Glomerular endothelial cell (primary cell): Measurements from ENCODE around the gene RFTN1. TPM values are rescaled to one million over a fixed set of nuclear protein-coding genes. Genes with fewer than 3 reads are reported as not detected.

Experiments used
- DNase-seq: peaks from one replicate; pipeline ENCODE4 v3.0.0-alpha.2; 2011; ENCODE audit warnings: low read depth, low spot score; ENCODE audit errors: extremely low read depth
- total RNA-seq: library from RNA; depleted of rRNA; stranded (reverse); fragments of >200 nt; gene quantifications from 2 replicates; pipeline ENCODE4 v1.2.3, GENCODE V29; 2015

RFTN1 gene, protein sequence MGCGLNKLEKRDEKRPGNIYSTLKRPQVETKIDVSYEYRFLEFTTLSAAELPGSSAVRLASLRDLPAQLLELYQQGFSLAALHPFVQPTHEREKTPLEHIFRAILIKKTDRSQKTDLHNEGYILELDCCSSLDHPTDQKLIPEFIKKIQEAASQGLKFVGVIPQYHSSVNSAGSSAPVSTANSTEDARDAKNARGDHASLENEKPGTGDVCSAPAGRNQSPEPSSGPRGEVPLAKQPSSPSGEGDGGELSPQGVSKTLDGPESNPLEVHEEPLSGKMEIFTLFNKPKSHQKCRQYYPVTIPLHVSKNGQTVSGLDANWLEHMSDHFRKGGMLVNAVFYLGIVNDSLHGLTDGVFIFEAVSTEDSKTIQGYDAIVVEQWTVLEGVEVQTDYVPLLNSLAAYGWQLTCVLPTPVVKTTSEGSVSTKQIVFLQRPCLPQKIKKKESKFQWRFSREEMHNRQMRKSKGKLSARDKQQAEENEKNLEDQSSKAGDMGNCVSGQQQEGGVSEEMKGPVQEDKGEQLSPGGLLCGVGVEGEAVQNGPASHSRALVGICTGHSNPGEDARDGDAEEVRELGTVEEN
- total RNA-seq, result 78.3 and 84.4 TPM in 2 replicates

GRCh38 chr3:16513141-16514020, at the start of gene RFTN1:
TSS of gene RFTN1 (minus strand) at chr3:16513699. CDS start at chr3:16493869, 19,830 bp downstream.
- no peak for DNase-seq

- DNase-seq, result no peak
Observed at GRCh38 chr3:16559653-16560365, 46.3 kb upstream of the RFTN1 start.

DNA sequence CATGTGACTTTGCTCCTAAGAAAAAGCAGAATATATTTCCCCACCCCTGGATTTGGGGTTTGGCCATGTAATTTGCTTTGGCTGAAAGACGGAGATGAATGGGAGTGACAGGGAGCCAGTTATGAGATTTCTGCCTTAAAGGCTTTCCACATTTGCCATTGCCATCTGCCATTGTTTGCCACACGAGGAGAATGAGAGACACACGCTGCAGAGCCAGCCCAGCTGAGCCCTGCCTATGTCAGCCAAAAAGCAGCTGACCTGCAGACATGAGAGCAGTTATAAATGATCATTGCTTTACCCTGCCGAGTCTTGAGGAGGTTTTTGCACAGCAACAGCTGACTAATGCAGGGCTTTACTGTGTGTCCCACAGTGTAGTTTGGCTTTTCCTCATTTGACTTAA, 40.6 kb upstream of the RFTN1 start:
- no peak for DNase-seq

GRCh38 chr3:16552757-16553156, 39.3 kb upstream of the RFTN1 start:
- no peak for DNase-seq

DNA sequence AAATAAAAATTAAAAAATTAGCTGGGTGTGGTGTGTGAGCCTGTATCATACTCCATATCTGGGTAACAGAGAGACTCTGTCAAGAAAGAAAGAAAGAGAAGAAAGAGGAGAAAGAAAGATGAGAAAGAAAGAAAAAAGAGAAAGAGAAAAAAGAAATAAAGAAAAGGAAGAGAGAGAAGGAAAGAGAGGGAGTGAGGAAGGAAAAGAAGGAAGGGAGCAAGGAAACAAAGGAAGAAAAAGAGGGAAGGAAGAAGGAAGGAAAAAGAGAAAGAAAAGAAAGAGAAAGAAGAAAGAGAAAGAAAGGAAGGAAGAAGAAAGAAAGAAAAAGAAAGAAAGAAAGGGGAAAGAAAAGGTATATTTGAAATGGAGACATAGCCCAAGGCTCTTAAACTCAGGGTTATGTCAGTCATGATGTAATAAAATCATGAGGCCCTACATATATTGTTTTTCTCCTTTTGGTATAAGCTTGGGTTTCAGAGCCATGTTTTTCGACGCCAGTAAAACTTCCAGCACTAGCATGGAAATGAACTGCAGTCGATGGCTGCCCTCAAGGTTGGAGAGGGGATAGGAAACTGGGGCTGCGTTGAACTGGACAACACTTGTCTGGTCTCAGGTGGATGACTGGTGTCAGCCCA, 38.0 kb upstream of the RFTN1 start:
- no peak for DNase-seq

DNA sequence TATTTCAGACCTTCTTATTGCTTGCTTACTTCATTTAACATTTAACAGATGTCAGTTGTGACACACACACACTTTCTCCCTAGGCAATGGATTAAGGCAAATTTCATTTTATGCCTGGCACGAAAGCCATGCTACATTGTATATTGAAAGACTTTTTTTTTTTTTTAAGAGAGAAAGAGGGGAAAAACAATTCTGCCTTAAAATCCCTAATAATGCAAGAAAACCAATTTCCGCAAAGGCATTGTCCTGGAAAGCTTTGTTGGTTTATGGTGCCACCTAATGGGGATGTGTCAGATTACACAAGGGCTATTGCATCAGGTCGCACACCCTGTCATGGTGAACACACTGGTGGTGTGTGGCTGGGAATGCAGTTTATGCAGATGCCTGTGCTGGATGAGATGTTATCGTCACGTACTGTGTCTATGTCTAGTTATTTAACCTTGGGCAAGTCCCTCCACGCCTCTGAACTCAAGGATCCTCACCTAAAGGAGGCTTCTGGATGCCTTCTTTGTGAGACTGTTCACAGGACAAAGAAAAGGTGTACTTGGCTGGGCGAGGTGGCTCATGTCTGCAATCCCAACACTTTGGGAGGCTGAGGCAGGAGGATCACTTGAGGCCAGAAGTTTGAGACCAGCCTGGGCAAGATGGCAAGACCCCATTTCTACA, 37.3 kb upstream of the RFTN1 start:
- peak; percentile 81 for DNase-seq

GRCh38 chr3:16550305-16550675, 36.8 kb upstream of the RFTN1 start:
- peak; percentile 4 for DNase-seq

GRCh38 chr3:16548721-16549120, 35.2 kb upstream of the RFTN1 start:
- no peak for DNase-seq

- no peak for DNase-seq
Observed at GRCh38 chr3:16547561-16548357, 34.3 kb upstream of the RFTN1 start.

DNA sequence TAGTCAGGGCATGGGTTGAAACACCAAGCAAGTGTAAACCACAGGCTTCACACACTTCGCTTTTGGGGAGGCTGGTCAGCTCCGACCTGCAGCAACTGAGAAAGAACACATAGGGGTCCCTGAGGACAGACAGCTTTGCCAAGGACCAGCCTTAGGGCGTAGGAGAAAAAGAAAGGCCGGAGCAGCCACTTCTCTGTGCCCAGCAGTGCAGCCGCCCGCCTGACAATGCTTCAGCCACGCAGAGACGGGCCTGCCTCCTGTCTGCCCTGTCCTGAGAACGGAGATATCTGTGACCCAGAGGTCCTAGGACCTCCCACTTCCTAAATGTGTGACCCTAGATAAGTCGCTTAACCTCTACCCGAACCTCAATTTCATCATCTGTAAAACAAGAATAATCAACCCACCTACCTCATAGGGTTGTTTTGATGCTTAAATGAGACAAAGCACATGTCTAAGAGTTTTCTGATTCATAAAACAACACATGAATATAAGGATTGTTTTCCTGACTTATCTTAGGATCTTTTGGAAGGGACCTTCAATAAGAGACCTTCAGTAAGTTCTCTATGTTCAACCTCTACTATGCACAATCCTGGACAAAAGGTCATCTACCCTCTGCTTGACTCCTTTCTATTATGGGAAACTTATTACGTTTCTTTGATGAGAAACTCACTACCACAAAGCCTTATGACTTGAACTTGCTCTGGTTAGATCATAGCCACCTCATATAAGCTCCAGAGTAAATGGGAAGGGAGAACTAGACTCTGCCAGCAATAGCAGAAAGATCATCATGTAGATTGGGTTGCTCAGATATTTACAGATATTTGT, 32.9 kb upstream of the RFTN1 start:
- DNase-seq, result no peak

- no peak for DNase-seq
Observed at GRCh38 chr3:16545413-16546185, 32.1 kb upstream of the RFTN1 start.

GRCh38 chr3:16543242-16543864, 29.9 kb upstream of the RFTN1 start:
- DNase-seq, result no peak

DNA sequence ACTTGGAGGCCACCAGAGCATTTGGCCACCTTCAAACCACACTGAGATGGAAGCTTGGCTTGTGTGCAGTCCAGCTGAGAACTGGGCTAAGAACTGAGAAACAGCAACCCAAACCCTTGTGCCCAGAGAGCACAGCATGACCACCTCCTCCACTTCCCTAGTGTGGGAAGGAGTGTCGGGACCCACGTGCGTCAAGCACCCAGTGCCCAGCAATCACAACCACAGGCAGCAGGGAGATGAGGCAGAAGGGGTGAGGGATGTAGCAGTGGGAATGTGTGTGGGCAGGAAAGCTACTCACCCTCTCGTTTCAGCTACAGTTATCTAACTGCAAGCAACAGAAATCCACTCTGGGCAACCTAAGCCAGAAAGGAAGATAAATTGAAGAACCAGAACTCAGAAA, 25.0 kb upstream of the RFTN1 start:
- no peak for DNase-seq

- DNase-seq, result no peak
Observed at GRCh38 chr3:16536996-16537395, 23.5 kb upstream of the RFTN1 start.

DNA sequence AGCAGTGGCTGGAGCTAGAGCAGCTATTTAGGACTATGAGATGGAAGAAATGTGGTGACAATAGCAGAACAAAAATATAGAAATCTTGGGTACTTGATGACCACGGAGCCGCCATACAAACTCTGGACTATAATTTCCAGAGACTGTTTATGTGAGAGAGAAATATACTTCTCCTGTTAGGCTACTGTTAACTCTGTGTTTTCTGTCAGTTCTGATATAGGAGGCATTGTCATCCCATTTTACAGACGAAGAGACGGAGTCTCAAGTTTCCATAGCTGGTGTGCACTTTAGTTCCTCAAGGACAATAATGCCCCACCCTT, 22.8 kb upstream of the RFTN1 start:
- DNase-seq, result no peak

- no peak for DNase-seq
Observed at GRCh38 chr3:16534640-16535262, 21.3 kb upstream of the RFTN1 start.
